Spinal cord (tissue), 10 donors: ENCODE data around the gene TENT5A. TPM values are rescaled to one million over a fixed set of nuclear protein-coding genes. Genes with fewer than 3 reads are reported as not detected.

Experiments used
- DNase-seq, 6 donors: peaks; one replicate each; pipeline versions ENCODE4 v3.0.0 to v3.0.0-alpha.2; 2013 to 2015; ENCODE audit warnings: low spot score in 6 of 6, low read depth in 4 of 6
- H3K27ac ChIP-seq: one replicate; pipeline ENCODE4 v1.5.1; 2013; ENCODE audit warnings: low read depth, low read length, control low read depth
- H3K27me3 ChIP-seq: one replicate; pipeline ENCODE4 v1.6.1; 2013; ENCODE audit warnings: low read length; ENCODE audit not compliant: control insufficient read depth, insufficient read depth
- H3K36me3 ChIP-seq: one replicate; pipeline ENCODE4 v1.6.1; 2013; ENCODE audit warnings: low read length; ENCODE audit not compliant: control insufficient read depth, insufficient read depth
- H3K4me1 ChIP-seq: one replicate; pipeline ENCODE4 v1.6.1; 2013; ENCODE audit warnings: low read length; ENCODE audit not compliant: control insufficient read depth, insufficient read depth
- H3K4me3 ChIP-seq: one replicate; pipeline ENCODE4 v1.5.1; 2013; ENCODE audit warnings: low read depth, low read length, control low read depth
- H3K9me3 ChIP-seq: one replicate; pipeline ENCODE4 v1.6.1; 2013; ENCODE audit warnings: low read length; ENCODE audit not compliant: control insufficient read depth, insufficient read depth
- WGBS: methylation state at CpG from one replicate; pipeline ENCODE4 v1.1.5; 2013; ENCODE audit warnings: missing lambda C conversion rate; ENCODE audit not compliant: insufficient coverage; 5-methylcytosine and 5-hydroxymethylcytosine counted together
- polyA plus RNA-seq, 2 donors: library from polyadenylated mRNA; unstranded; fragments of 120-200 nt; gene quantifications; one replicate each; pipeline ENCODE4 v1.2.1, GENCODE V29; 2013; ENCODE audit not compliant: insufficient read length in 2 of 2
- total RNA-seq, 2 donors: library from RNA; depleted of rRNA in 1 of 2; stranded (reverse); fragments of 120-200 nt in 1 of 2; fragments of >200 nt in 1 of 2; gene quantifications; one replicate each; pipeline versions ENCODE4 v1.2.3 to v1.2.4, GENCODE V29; 2013 to 2014
- donor health status: healthy.

Gene TENT5A
- total and polyA plus RNA-seq, 4 donors, result 8.9 to 35.3 (median 17.3) TPM

DNA sequence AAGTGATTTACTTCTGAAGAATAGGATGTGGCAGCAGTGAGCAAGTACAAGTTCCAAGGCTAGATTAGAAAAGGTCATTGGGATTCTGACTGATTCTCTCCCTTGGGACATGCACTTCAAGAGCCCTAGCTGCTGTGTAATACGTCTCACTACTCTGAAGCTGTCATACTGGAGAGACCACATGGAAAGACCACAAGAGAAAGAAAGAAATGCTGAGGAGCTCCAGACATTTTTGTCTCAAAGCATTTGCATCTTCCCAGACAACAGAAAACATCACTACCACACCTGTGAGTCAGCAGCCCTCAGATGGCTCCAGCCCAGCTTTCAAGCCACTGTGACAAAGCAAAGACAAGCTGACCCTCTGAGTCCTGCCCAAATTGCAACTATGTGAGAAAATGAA lies 20.7 kb downstream of the TENT5A start:
- 91% methylated on average over 1 of the region's 1 CpG for WGBS
- Histone ChIP-seq H3K27ac (no peak overlapping the region), H3K27me3 (no peaks in the 10 kb centered on the region), H3K4me1 (no peaks in the 10 kb centered on the region), H3K4me3 (no peak overlapping the region), H3K36me3 (no peaks in the 10 kb centered on the region), H3K9me3 (no peaks in the 10 kb centered on the region)
- no peak for DNase-seq

DNA sequence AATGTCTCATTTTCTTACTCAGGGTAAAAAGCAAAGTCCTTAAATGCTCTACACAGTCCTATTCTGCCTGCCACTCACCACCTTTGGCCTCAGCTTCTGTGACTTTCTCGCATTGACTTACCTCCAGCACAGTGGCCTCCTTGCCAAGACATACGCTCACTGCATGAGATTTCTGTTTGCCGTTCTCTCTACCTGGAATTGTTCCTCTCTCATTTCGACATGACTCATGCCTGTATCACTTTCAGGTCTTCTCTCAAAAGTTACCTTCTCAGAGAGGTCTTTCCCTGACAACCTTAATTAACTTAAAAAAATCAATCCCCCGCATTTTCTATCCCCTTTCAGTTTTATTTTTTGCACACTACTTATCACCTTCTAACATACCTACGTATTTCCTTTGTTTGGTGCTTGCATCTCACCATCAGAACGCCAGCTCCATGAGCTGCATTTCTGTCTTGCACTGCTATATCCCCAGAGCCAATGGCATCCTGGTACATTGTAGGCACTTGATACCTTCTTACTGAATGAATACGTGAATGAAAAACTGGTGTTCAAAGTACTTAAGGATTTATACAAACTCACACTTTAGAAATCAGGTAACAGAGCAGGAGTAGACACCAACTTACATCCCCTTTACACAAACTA lies 24.5 kb downstream of the TENT5A start:
- no peak for DNase-seq

DNA sequence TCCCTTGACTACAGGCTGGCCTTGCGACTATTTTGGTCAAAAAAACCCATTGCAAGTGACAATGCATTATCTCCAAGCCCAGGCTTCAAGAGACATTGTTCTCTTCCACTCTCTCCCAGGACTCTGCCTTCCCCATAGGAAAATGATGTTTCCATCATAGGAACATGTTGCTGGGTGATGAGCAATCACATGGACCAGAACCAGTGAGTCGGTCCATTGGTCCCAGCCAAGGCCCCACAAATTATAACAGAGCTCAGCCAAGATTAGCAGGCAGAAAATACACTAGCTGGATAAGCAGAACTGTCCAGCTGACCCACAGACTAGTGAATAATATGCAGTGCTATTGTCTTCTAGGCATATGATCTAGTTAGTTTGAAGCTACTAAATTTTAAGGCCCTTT lies 27.4 kb downstream of the TENT5A start:
- Histone ChIP-seq H3K4me3 (no peak overlapping the region), H3K27ac (no peak overlapping the region), H3K9me3 (no peaks in the 10 kb centered on the region), H3K36me3 (no peaks in the 10 kb centered on the region), H3K27me3 (no peaks in the 10 kb centered on the region), H3K4me1 (no peaks in the 10 kb centered on the region)
- 100% methylated on average over 1 of the region's 2 CpGs for WGBS
- no peak for DNase-seq

More for the DNA sequence above, 24.5 kb downstream of the TENT5A start:
- 91% methylated on average over 7 of the region's 8 CpGs for WGBS
- Histone ChIP-seq H3K4me3 (no peak overlapping the region), H3K27ac (no peak overlapping the region), H3K4me1 (no peaks in the 10 kb centered on the region), H3K9me3 (no peaks in the 10 kb centered on the region), H3K36me3 (no peaks in the 10 kb centered on the region), H3K27me3 (no peaks in the 10 kb centered on the region)

- no peaks in the 10 kb centered on the region for H3K36me3 ChIP-seq
- 67% methylated on average over 1 of the region's 1 CpG for WGBS
These were observed 29.8 kb downstream of the TENT5A start for GRCh38 chr6:81722506-81723223.

DNA sequence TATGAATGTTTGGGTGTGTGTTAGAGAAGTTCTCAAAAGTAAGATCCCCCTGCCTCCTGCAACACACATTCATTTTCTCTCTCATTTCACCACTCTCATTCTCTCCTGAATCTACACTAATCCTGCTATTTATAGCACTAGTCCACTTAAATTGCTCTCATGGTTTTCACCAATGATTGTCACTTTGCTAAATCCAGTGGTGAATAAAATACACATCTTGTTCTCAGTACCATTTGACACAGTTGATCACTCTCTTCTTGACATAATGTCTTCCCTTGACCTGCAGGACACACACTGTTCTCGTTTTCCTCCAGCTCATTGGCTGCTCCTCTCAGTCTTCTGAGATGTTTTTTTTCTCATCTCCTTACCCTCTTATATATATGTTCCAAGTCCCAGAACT lies 32.1 kb downstream of the TENT5A start:
- no peaks in the 10 kb centered on the region for H3K27me3 ChIP-seq
- no peaks in the 10 kb centered on the region for H3K9me3 ChIP-seq
- H3K4me1 ChIP-seq, result no peaks in the 10 kb centered on the region
- no peak for DNase-seq
- no peak overlapping the region for H3K27ac ChIP-seq
- no peak overlapping the region for H3K4me3 ChIP-seq
- 86% methylated on average over 1 of the region's 1 CpG for WGBS
- no peaks in the 10 kb centered on the region for H3K36me3 ChIP-seq

More at GRCh38 chr6:81722506-81723223, 29.8 kb downstream of the TENT5A start:
- H3K4me1 ChIP-seq, result no peaks in the 10 kb centered on the region
- no peak overlapping the region for H3K27ac ChIP-seq
- no peaks in the 10 kb centered on the region for H3K27me3 ChIP-seq
- no peak overlapping the region for H3K4me3 ChIP-seq
- no peak for DNase-seq
- H3K9me3 ChIP-seq, result no peaks in the 10 kb centered on the region

DNA sequence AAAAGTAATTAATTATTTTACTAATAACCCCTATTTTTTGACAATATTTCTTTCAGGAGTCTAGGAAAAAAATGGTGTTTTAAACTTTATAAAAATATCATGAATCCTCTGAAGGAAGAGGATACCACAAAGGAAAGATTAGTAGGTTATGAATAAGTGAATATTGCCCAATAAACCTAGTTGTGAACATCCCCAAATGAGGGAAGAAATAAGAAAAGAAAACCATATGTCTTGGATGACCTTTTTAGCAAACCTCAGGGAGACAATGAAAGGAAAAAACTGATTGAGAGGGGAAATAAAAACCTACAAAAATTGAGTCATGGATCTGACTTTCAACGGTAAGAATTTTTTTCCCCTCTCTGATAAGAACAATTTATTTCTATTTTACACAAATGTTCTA lies 34.4 kb downstream of the TENT5A start:
- Histone ChIP-seq H3K27me3 (no peaks in the 10 kb centered on the region), H3K36me3 (no peaks in the 10 kb centered on the region), H3K4me1 (no peaks in the 10 kb centered on the region), H3K4me3 (no peak overlapping the region), H3K9me3 (no peaks in the 10 kb centered on the region), H3K27ac (no peak overlapping the region)
- WGBS, result no CpG with 5 or more reads among the region's 1 CpG
- no peak for DNase-seq

GRCh38 chr6:81714684-81715083 lies 37.8 kb downstream of the TENT5A start:
- H3K4me3 ChIP-seq, result no peak overlapping the region
- no peaks in the 10 kb centered on the region for H3K36me3 ChIP-seq
- H3K27me3 ChIP-seq, result no peaks in the 10 kb centered on the region
- no CpG with 5 or more reads among the region's 3 CpGs for WGBS
- no peaks in the 10 kb centered on the region for H3K4me1 ChIP-seq
- peak in 1 of 6 donors; percentile 54 for DNase-seq
- no peak overlapping the region for H3K27ac ChIP-seq
- H3K9me3 ChIP-seq, result no peaks in the 10 kb centered on the region

DNA sequence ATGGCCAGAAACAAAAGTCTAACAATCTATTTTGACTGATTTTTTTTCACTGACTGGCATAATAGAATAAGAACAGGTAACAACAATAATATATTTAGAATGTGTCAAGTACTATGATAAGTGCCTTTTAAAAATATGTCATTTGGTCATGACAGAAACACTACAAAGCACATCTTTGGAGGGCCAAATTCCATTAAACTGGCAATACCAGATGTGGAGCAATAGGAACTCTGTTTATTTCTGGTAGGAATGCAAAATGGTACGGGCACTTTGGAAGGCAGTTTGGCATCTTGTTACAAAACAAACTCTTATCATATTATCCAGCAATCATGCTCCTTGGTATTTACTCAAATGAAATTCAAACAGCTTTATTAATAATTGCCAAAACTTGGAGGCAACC lies 39.3 kb downstream of the TENT5A start:
- Histone ChIP-seq H3K4me1 (no peaks in the 10 kb centered on the region), H3K27me3 (no peaks in the 10 kb centered on the region), H3K4me3 (no peak overlapping the region), H3K27ac (no peak overlapping the region), H3K9me3 (no peaks in the 10 kb centered on the region), H3K36me3 (no peaks in the 10 kb centered on the region)
- WGBS, result no CpG with 5 or more reads among the region's 1 CpG
- no peak for DNase-seq

GRCh38 chr6:81708113-81708699 lies 44.3 kb downstream of the TENT5A start:
- Histone ChIP-seq H3K4me1 (no peaks in the 10 kb centered on the region), H3K27me3 (no peaks in the 10 kb centered on the region), H3K36me3 (no peaks in the 10 kb centered on the region), H3K9me3 (no peaks in the 10 kb centered on the region), H3K27ac (no peak overlapping the region), H3K4me3 (no peak overlapping the region)
- WGBS, result 30% methylated on average over 2 of the region's 5 CpGs
- peak in 2 of 6 donors; percentile 5 to 14 for DNase-seq

DNA sequence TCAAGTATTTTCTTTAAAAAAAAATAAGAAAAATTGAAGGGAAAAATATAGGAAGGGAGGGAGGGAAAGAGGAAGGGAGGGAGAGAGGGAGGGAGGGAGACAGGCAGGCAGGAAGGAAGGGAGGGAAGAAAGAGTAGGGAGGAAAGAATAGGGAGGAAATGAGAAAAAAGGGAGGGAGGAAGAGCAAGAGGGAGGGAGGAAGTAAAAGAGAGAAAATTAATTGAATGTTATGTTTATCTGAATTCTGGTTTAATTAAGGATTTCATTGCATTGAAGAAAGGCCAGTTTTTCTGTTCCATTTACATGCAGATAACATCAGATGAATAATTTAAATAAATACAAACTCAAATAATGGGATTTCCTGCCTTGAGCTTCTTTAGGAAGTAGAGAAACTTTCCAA lies 47.8 kb downstream of the TENT5A start:
- H3K27me3 ChIP-seq, result no peaks in the 10 kb centered on the region
- DNase-seq, result no peak

More for the DNA sequence above, 47.8 kb downstream of the TENT5A start:
- Histone ChIP-seq H3K4me3 (no peak overlapping the region), H3K27ac (no peak overlapping the region), H3K4me1 (no peaks in the 10 kb centered on the region), H3K9me3 (no peaks in the 10 kb centered on the region), H3K36me3 (no peaks in the 10 kb centered on the region)
